OCI-LY7 (cell line): Measurements from ENCODE around the gene GNAQ. TPM values are rescaled to one million over a fixed set of nuclear protein-coding genes. Genes with fewer than 3 reads are reported as not detected.

Source experiments
- BruUV-seq: library from RNA; stranded (reverse); fragments of 400-500 nt; replicated peaks from 2 replicates; lab custom pipeline; 2021; lab: Mats Ljungman, UMichigan
- CTCF ChIA-PET: fragments of 300-600 bp; sonication (Branson Sonifier 250); formaldehyde crosslinking; loops from one replicate; lab custom pipeline; 2022; ENCODE audit warnings: antibody characterized with exemption; ENCODE audit not compliant: unreplicated experiment; lab: Charles Lee
- POLR2A ChIA-PET: fragments of 300-600 bp; sonication (Branson Sonifier 250); formaldehyde crosslinking; loops from one replicate; lab custom pipeline; 2022; ENCODE audit warnings: antibody characterized with exemption; lab: Charles Lee
- DNase-seq: peaks from one replicate; pipeline ENCODE4 v3.0.0-alpha.2; 2015; ENCODE audit warnings: low spot score
- H2AFZ ChIP-seq: fragments of 200-600 bp; sonication (generic), shearing (Covaris generic); 2 replicates; pipeline ENCODE4 v1.6.1; 2014; ENCODE audit warnings: mild to moderate bottlenecking, antibody characterized with exemption, low read length, moderate library complexity
- H3K27ac ChIP-seq: fragments of 200-600 bp; sonication (generic); 2 replicates; pipeline ENCODE4 v1.5.1; 2014; ENCODE audit warnings: mixed run types, low read depth, mild to moderate bottlenecking, moderate library complexity, low read length, inconsistent platforms; ENCODE audit not compliant: poor library complexity, severe bottlenecking
- H3K36me3 ChIP-seq: fragments of 200-600 bp; sonication (generic); 2 replicates; pipeline ENCODE4 v1.6.1; 2014; ENCODE audit warnings: mild to moderate bottlenecking, antibody characterized with exemption, low read length, moderate library complexity, mixed read lengths; ENCODE audit not compliant: insufficient read depth
- H3K4me1 ChIP-seq: fragments of 200-600 bp; sonication (generic); 2 replicates; pipeline ENCODE4 v1.5.1; 2014; ENCODE audit warnings: mild to moderate bottlenecking, low read length; ENCODE audit not compliant: insufficient read depth, poor library complexity, severe bottlenecking
- H3K4me2 ChIP-seq: fragments of 200-600 bp; sonication (generic); 2 replicates; pipeline ENCODE4 v1.6.1; 2014; ENCODE audit warnings: mild to moderate bottlenecking, low read length
- H3K4me3 ChIP-seq: fragments of 200-600 bp; sonication (generic); 2 replicates; pipeline ENCODE4 v1.5.1; 2014; ENCODE audit warnings: mild to moderate bottlenecking, low read depth, low read length; ENCODE audit not compliant: poor library complexity, severe bottlenecking
- H3K79me2 ChIP-seq: fragments of 200-600 bp; sonication (generic); 2 replicates; pipeline ENCODE4 v1.6.1; 2016; ENCODE audit warnings: low read depth, mild to moderate bottlenecking, low read length, moderate library complexity, mixed read lengths; ENCODE audit not compliant: insufficient read depth
- H3K9me2 ChIP-seq: fragments of 200-600 bp; sonication (generic); 2 replicates; pipeline ENCODE4 v1.6.1; 2016; ENCODE audit warnings: mild to moderate bottlenecking, low read length, mixed read lengths; ENCODE audit not compliant: insufficient read depth
- H3K9me3 ChIP-seq: fragments of 200-600 bp; sonication (generic); 2 replicates; pipeline ENCODE4 v1.6.1; 2014; ENCODE audit warnings: mild to moderate bottlenecking, mixed run types, low read length, mixed read lengths
- H4K20me1 ChIP-seq: fragments of 200-600 bp; sonication (generic); 2 replicates; pipeline ENCODE4 v1.6.1; 2014; ENCODE audit warnings: mild to moderate bottlenecking, antibody characterized with exemption, low read length, moderate library complexity, mixed read lengths; ENCODE audit not compliant: insufficient read depth
- CTCF ChIP-seq: fragments of 200-600 bp; sonication (generic); conservative IDR thresholded peaks from 2 replicates; pipeline ENCODE4 v1.5.1; 2014; ENCODE audit warnings: mild to moderate bottlenecking, antibody characterized with exemption, low read length, moderate library complexity, mixed read lengths
- EZH2phosphoT487 ChIP-seq: fragments of 200-600 bp; sonication (generic); IDR thresholded peaks from 2 replicates; pipeline ENCODE4 v1.6.1; 2018; ENCODE audit warnings: low read depth, borderline replicate concordance, mild to moderate bottlenecking, mixed run types, antibody characterized with exemption, low read length, moderate library complexity, mixed read lengths
- intact Hi-C: fragments of 100-400 bp; cut with micrococcal nuclease; formaldehyde crosslinking; loops from one replicate; pipeline ENCODE4 v1.10.0; 2022; ENCODE audit not compliant: unreplicated experiment
- total RNA-seq, 2 experiments: library from RNA; depleted of rRNA in 1 of 2; stranded (reverse); fragments of >200 nt in 1 of 2; shearing (Covaris generic) in 1 of 2; gene quantifications; 2 replicates each; pipeline ENCODE4 v1.2.3, GENCODE V29; 2014 to 2022

GNAQ gene
- total RNA-seq, 2 experiments from 2014 or later, result not detected

GRCh38 chr9:77798140-77798539, 233.5 kb downstream of the GNAQ start:
- H3K4me2 ChIP-seq, result no peak overlapping the region
- intact Hi-C loops, result no loop called here
- H2AFZ ChIP-seq, result no peak overlapping the region
- no peak for TF ChIP-seq EZH2phosphoT487
- no peak for TF ChIP-seq CTCF
- H3K9me2 ChIP-seq, result no peaks in the 10 kb centered on the region
- no peaks in the 10 kb centered on the region for H3K4me1 ChIP-seq
- DNase-seq, result no peak
- no peaks in the 10 kb centered on the region for H3K9me3 ChIP-seq
- H4K20me1 ChIP-seq, result no peaks in the 10 kb centered on the region
- POLR2A ChIA-PET, result no interaction called here
- no peaks in the 10 kb centered on the region for H3K79me2 ChIP-seq
- no peak overlapping the region for H3K27ac ChIP-seq
- BruUV-seq, result no TSS peak
- H3K4me3 ChIP-seq, result no peak overlapping the region
- H3K36me3 ChIP-seq, result no peaks in the 10 kb centered on the region
- CTCF ChIA-PET, result no interaction called here

- H2AFZ ChIP-seq, result no peak overlapping the region
- no TSS peak for BruUV-seq
- ChIA-PET CTCF (no interaction called here), POLR2A (no interaction called here)
- no peaks in the 10 kb centered on the region for H4K20me1 ChIP-seq
- H3K27ac ChIP-seq, result no peak overlapping the region
- H3K4me3 ChIP-seq, result no peak overlapping the region
- no peak for DNase-seq
- H3K9me3 ChIP-seq, result no peaks in the 10 kb centered on the region
- H3K36me3 ChIP-seq, result no peaks in the 10 kb centered on the region
- TF ChIP-seq EZH2phosphoT487, result no peak
- no peak for TF ChIP-seq CTCF
- no peaks in the 10 kb centered on the region for H3K79me2 ChIP-seq
- no peak overlapping the region for H3K4me2 ChIP-seq
- no peaks in the 10 kb centered on the region for H3K9me2 ChIP-seq
- intact Hi-C loops, result no loop called here
- no peaks in the 10 kb centered on the region for H3K4me1 ChIP-seq
Measured at GRCh38 chr9:77794985-77795384, 236.6 kb downstream of the GNAQ start.

GRCh38 chr9:77793849-77794248, 237.8 kb downstream of the GNAQ start:
- intact Hi-C loops, result no loop called here
- no peak for DNase-seq
- Histone ChIP-seq H4K20me1 (no peaks in the 10 kb centered on the region), H3K27ac (no peak overlapping the region), H2AFZ (no peak overlapping the region), H3K79me2 (no peaks in the 10 kb centered on the region), H3K4me3 (no peak overlapping the region), H3K4me2 (no peak overlapping the region), H3K9me3 (no peaks in the 10 kb centered on the region), H3K9me2 (no peaks in the 10 kb centered on the region), H3K4me1 (no peaks in the 10 kb centered on the region), H3K36me3 (no peaks in the 10 kb centered on the region)
- CTCF ChIA-PET, result no interaction called here
- no TSS peak for BruUV-seq
- TF ChIP-seq CTCF (no peak), EZH2phosphoT487 (no peak)
- POLR2A ChIA-PET, result interaction anchor here (0.8 kb wide), 1 partner anchor 220 kb away, joined by 3 read pairs; no protein-coding TSS in a partner anchor
